Astrocyte of the hippocampus (primary cell): ENCODE results near the gene SIK3.

Source experiments
- DNase-seq: peaks from one replicate; pipeline ENCODE4 v3.0.0; 2011; ENCODE audit warnings: low read depth, low spot score

The SIK3 gene

GRCh38 chr11:116931206-116931953 lies 166.8 kb downstream of the SIK3 start:
- DNase-seq, result peak; percentile 12

- no peak for DNase-seq
Measured at GRCh38 chr11:116930586-116930985, 167.6 kb downstream of the SIK3 start.

- peak; percentile 61 for DNase-seq
Measured at GRCh38 chr11:116930177-116930576, 168.1 kb downstream of the SIK3 start.

GRCh38 chr11:116929414-116930090 lies 168.7 kb downstream of the SIK3 start:
- DNase-seq, result peak; percentile 36

- no peak for DNase-seq
Measured at GRCh38 chr11:116928845-116929244, 169.4 kb downstream of the SIK3 start.

GRCh38 chr11:116928102-116928777 lies 170.0 kb downstream of the SIK3 start:
- no peak for DNase-seq

- no peak for DNase-seq
Measured at GRCh38 chr11:116927163-116927974, 170.9 kb downstream of the SIK3 start.

- no peak for DNase-seq
Measured at GRCh38 chr11:116925050-116925449, 173.2 kb downstream of the SIK3 start.

- DNase-seq, result no peak
Measured at GRCh38 chr11:116918925-116919655, 179.1 kb downstream of the SIK3 start.

- DNase-seq, result no peak
Measured at GRCh38 chr11:116917632-116918031, 180.6 kb downstream of the SIK3 start.

- no peak for DNase-seq
Measured at GRCh38 chr11:116916886-116917285, 181.3 kb downstream of the SIK3 start.

- no peak for DNase-seq
Measured at GRCh38 chr11:116916052-116916451, 182.2 kb downstream of the SIK3 start.

- DNase-seq, result peak; percentile 45
Measured at GRCh38 chr11:116913000-116913399, 185.2 kb downstream of the SIK3 start.

- no peak for DNase-seq
Measured at GRCh38 chr11:116911976-116912734, 186.1 kb downstream of the SIK3 start.

GRCh38 chr11:116910847-116911246 lies 187.4 kb downstream of the SIK3 start:
- no peak for DNase-seq

GRCh38 chr11:116910378-116910777 lies 187.8 kb downstream of the SIK3 start:
- peak; percentile 53 for DNase-seq

GRCh38 chr11:116909245-116909644 lies 189.0 kb downstream of the SIK3 start:
- DNase-seq, result no peak

- DNase-seq, result no peak
Measured at GRCh38 chr11:116906479-116906878, 191.7 kb downstream of the SIK3 start.

GRCh38 chr11:116903090-116903489 lies 195.1 kb downstream of the SIK3 start:
- no peak for DNase-seq

GRCh38 chr11:116901964-116902688 lies 196.1 kb downstream of the SIK3 start:
- no peak for DNase-seq
